Islet precursor cell (in vitro differentiated cells): ENCODE results near the gene SUCO.
"Not testable (repeated sequence)": the region's sequence is repeated elsewhere in the genome, so short reads cannot be mapped to it uniquely, and the experiment has no call there.

Experiments used
- DNase-seq: peaks from one replicate; pipeline ENCODE4 v3.0.0-alpha.2; 2018

The SUCO gene

GRCh38 chr1:172532700-172533512 is at the start of gene SUCO:
Gene SUCO, plus strand, starts transcription at chr1:172533150. Its CDS starts 286 bp downstream, at chr1:172533436.
- peak; percentile 100 for DNase-seq

DNA sequence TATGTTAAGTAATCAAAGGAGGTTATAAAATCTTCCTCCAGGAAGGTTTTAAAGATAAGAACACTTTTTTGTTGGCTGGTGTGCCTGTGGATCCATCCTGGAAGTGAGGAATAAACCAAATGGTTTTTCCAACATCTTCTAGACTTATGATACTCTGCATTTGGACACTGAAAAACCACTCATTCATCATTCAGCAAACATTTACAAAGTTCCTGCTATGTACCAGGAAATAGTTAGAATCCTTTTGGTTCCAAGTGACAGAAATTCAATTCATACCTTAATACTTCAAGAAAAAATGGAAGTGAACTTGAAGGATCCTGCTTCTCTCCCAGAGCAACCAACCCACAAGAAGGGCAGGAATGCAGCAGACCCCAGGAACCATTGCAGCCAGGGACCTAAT is 49.5 kb upstream of the SUCO start:
- DNase-seq = no peak

- no peak for DNase-seq
Measured at GRCh38 chr1:172484252-172484651, 48.7 kb upstream of the SUCO start.

- no peak for DNase-seq
Measured at GRCh38 chr1:172485626-172486025, 47.3 kb upstream of the SUCO start.

- no peak for DNase-seq
Measured at GRCh38 chr1:172486805-172487454, 46.0 kb upstream of the SUCO start.

DNA sequence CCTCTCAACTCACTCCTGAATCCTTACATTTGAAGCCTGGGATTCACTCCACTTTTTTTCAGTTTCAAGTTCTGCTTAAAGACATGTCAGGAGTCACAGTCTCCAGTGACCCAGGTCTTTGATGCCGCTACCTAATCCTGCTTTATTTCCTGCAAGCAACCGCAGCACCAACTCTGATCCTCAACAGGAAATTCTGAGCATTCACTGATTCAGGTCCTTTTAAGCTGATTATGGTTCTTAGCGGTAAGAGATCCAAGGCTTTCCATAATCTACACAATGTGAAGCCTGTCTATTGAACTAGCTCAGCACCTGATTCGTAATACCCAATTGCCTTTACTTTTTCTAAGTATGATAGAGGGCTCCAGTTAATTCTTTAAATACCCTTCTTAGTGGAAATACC is 45.4 kb upstream of the SUCO start:
- DNase-seq = no peak

- DNase-seq = no peak
Measured at GRCh38 chr1:172488393-172488792, 44.6 kb upstream of the SUCO start.

GRCh38 chr1:172489847-172490246 is 43.1 kb upstream of the SUCO start:
- DNase-seq = no peak

- no peak for DNase-seq
Measured at GRCh38 chr1:172492421-172492820, 40.5 kb upstream of the SUCO start.

DNA sequence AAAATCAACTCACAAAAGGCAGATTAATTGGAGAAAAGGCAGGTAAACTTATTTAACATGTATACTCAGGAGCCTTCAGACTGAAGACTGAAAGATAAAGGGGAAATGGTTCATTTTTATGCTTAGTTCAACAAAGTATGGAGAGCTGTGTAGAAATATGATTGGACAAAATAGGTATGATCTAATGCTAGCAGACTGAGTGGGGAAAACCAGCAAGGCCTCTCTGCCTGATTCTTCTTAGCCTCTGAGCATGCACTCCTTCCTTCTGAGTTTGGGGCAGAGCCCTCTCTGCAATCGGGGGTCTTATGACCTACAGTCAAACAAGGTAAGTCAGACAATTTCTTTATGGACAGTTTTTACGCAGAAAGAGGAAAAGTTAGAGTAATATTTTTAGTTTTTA is 38.8 kb upstream of the SUCO start:
- DNase-seq = no peak

- not testable (repeated sequence) for DNase-seq
Measured at GRCh38 chr1:172496127-172496526, 36.8 kb upstream of the SUCO start.

GRCh38 chr1:172496678-172497077 is 36.3 kb upstream of the SUCO start:
- no peak for DNase-seq

DNA sequence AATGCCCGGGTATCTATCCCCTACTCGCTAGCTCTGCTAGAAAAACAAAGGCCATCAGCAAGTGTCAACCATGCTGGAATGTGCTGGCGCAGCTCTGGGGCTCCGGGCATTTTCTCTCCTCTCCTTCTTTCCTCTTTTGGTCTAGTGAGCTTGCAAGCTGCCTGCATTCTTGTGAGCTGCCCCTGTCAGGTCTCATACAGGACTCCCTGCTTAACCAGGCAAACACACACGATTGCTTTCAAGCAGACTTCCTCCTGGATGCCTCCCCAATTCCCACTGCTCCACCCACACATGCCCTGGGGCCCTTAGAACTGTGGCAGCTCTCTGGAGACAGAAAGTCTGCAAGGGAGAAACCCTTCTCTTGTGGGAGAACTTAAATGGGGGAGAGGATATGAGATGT is 35.7 kb upstream of the SUCO start:
- peak; percentile 99 for DNase-seq

DNA sequence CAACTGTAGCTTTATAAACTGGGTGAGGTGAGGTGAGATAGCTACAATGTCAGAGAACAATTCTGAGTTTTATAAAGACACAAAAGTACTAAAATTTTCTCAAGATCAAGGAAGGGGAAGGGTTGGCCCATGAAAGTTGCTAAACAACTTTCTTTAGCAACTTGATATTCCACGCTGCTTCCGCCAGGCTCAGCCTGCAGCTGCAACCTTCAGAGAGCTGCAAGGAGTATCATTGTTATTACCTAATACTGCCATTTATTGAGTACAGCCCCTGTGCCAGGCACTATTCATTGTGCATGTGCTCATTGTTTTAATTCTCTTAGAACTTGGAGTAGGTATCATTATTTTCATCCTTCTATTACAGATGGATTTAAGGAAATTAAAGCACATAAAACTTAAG is 34.1 kb upstream of the SUCO start:
- no peak for DNase-seq

DNA sequence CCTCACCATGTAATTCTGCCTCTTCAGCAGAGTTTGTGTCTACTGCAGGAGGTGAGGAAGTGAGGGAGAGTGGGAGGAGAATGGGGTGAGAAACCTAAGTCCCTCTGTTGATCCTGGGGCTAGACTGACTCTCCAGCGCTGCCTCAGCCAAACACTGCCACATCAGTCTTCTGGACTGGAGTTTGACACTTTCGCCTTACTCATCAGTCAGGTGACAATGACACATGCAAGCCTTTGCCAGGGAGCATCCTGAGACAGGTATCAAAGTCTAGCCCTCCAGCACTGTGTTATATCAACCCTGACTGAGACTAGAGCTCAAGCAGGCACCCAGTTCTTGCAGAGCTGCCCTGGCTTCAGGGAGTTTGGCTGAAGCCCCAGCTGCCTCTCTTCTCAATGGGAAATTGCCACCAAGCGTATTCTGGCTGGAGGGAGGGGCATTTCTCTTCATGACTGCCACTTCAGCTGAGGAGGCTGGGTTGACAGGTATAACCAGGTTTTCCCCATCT is 33.3 kb upstream of the SUCO start:
- peak; percentile 94 for DNase-seq

DNA sequence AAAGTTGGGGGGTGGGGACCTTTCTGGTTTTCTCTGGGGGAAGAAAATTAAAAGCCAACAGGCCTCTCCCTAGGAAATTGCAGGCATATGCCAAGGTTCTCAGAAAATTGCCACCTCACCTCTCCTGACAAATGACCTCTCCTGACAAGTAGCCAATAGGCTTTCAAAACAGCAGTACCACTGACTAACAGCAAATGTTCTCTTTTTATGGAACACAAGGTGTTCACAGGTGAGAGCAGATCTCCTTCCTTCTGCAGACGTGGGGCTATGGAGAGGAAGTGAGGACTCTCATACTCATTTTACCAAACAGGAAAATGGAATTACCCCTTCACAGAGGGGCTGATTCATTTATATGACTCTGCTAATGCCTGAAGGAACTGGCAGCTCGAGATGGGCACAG is 32.7 kb upstream of the SUCO start:
- no peak for DNase-seq

GRCh38 chr1:172507741-172508140 is 25.2 kb upstream of the SUCO start:
- DNase-seq = no peak

GRCh38 chr1:172510479-172510878 is 22.5 kb upstream of the SUCO start:
- DNase-seq = no peak

GRCh38 chr1:172512591-172512990 is 20.4 kb upstream of the SUCO start:
- DNase-seq = no peak

GRCh38 chr1:172513479-172513878 is 19.5 kb upstream of the SUCO start:
- DNase-seq = no peak

DNA sequence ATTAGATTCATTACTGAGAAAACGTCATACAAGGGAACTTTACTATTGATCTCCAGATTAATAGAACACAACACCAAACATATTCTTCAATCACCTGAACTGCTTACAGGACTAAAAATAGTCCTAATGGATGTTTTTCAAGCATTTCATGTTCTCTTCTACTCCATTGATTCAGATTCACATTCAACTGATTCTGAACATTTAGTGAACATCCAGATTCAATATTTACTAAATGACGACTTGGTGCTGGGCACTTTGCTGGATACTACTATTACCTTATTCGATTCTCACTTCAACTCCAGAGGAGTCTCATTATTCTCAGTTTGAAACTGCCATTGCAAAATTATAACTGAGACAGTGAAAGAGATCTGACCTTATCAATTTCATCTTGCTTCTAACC is 18.8 kb upstream of the SUCO start:
- no peak for DNase-seq

DNA sequence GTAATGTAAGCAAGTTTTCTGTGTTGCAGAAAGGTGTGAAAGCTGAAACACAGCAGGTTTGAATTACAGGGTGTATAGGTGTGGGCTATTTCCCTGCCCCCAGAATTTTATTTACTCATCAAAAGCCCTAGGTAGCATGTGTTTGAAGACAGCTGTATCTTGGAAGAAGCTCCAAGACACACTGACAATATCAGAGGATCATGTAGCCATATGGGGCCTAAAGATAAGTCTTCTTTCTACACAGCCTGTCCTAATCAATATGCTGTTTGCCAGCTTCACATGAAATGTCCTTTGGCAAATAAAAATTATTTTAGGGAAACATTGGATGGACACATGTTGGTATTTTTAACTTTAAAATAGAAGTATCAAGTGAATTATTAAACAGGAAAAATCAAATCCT is 17.5 kb upstream of the SUCO start:
- no peak for DNase-seq

DNA sequence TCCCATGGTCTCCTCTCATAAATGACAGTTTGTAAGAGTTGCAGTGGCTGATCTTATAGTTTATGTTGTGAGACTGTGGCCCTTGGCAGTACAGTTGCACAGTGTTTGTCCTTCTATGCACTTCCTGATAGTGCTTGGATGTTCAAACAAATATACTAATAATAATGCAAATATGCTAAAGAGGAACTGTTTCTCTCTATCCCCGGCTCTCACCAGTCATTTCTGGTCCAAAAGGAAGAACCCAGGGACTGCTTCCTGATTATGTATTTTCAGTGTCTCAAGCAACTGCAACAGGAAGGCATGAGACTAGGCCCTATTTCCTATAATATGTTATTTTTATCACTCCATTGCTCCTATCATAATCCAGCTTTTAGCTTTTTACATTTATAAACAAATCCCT is 17.0 kb upstream of the SUCO start:
- DNase-seq = no peak

DNA sequence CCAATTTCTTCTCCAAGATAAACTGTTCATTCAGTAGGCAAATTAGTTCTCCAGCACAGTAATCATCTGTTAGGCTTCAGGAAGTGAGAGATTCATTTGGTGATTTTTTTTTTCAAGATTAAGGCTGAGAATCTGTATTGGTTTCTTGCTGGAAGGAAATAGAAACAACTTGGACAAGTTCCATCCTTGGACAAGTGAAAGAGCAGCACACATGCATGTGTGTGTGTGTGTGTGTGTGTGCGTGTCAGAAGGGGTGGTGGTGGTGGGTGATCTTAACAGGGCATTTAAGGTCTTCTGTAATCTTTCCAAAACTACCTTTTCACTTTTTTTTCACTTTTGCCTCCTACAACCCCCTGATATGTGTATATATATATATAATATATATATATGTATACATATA is 15.9 kb upstream of the SUCO start:
- no peak for DNase-seq

- DNase-seq = no peak
Measured at GRCh38 chr1:172517545-172517944, 15.4 kb upstream of the SUCO start.
